ENCODE measurements around the gene DENND6A.

DNA sequence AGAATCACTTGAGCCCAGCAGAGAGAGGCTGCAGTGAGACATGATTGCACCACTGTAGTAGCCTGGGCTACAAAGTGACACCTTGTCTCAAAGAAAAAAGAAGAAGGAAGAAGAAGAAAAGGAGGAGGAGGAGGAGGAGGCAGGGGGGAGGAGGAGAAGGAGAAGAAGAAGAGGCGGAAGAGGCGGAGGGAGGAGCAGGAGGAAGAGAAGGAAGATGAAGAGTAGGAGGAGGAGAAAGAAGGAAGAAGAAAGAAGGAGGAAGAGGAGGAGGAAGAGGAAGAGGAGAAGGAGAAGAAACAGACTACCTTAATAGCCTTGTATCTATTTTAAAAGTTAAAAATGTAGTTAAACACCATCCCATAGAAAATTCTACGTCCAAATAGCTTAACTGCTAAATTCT lies 76.6 kb downstream of the DENND6A start:
- no peak for TF ChIP-seq POLR2A (IDR thresholded peaks at IDR 0.05)
- TF ChIP-seq, protein P1, sequence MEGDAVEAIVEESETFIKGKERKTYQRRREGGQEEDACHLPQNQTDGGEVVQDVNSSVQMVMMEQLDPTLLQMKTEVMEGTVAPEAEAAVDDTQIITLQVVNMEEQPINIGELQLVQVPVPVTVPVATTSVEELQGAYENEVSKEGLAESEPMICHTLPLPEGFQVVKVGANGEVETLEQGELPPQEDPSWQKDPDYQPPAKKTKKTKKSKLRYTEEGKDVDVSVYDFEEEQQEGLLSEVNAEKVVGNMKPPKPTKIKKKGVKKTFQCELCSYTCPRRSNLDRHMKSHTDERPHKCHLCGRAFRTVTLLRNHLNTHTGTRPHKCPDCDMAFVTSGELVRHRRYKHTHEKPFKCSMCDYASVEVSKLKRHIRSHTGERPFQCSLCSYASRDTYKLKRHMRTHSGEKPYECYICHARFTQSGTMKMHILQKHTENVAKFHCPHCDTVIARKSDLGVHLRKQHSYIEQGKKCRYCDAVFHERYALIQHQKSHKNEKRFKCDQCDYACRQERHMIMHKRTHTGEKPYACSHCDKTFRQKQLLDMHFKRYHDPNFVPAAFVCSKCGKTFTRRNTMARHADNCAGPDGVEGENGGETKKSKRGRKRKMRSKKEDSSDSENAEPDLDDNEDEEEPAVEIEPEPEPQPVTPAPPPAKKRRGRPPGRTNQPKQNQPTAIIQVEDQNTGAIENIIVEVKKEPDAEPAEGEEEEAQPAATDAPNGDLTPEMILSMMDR (IDR thresholded peaks at IDR 0.05): no peak
